Activated effector memory CD4-positive, alpha-beta T cell treated with anti-CD3 and anti-CD28 coated beads, Interleukin-2, amount 50 U/mL, for 16 hours (primary cell): ENCODE data around the gene SLC35F1.

Source experiments
- DNase-seq: peaks from one replicate; pipeline ENCODE4 v3.0.0-alpha.2; 2020

SLC35F1 gene

DNA sequence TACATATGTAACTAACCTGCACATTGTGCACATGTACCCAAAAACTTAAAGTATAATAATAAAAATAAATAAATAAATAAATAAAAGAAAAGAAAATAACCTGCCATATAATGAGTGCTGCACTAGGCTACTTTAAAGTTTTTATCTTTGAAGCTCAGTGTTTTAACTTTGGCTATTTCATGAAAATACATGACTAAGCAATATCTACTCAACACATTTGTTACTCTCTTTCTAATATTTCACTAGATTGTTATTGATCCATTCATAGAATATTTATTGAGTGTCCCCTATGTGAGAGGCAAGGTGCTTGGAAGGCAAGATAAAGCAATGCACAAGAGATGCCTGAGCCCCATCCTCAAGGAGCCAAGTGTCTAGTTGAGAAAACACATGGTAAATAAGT, 221.7 kb downstream of the SLC35F1 start:
- no peak for DNase-seq

DNA sequence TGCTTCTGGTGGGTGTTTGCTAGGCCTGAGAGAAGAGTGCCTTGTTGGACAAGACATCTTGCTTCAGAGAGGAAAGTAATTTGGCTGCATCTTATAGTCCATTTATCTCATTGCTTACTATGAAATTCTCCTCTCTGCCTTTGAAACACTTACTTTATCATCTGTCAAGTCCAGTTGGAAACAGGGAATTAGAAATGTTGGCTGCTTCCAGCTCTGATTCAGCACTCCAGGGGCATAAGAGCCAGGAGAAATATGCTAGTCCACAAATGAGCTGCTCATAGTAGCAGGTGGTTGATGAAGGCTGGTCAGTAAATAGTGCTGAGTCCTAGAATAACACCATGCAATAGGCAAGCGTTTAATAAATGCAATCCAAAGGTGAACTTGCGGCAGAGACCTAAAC, 227.1 kb downstream of the SLC35F1 start:
- no peak for DNase-seq

DNA sequence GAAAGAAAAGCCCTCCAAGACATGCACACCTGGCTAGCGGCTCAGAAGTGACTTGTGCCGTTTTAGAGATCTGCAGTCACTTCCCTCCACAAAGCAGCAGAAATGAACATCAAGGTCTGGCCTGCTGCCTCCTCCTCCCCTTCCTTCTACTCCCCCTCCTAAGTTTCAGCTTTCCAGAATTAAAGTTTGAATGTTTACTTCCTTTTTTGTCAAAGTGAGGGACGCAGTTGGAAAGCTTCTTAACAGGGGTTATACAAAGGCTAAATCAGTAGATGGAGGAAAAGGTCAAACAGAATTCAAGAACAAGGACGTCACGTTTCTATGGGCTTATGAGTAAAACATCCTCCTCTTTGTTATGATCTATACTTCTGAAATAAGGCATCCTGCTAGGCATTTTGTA, 227.7 kb downstream of the SLC35F1 start:
- DNase-seq = no peak

DNA sequence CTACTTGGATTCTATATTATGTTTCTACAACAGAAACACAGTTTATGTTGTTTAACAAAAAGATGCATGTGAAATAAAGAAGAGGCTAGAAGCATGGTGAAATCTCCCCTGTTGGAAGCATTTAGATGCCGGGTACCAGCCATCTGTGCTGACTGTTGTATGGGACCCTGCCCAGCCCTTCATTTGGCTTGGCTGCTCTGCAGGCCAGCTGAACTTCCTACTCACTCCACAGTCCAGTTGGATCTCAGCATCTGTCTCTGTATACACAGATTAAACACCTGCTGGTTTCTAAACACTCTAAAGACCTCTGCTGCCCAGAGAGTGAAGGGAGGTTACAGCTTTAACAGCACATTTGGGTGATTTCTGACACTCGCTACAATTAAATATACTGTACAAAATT, 228.3 kb downstream of the SLC35F1 start:
- no peak for DNase-seq

DNA sequence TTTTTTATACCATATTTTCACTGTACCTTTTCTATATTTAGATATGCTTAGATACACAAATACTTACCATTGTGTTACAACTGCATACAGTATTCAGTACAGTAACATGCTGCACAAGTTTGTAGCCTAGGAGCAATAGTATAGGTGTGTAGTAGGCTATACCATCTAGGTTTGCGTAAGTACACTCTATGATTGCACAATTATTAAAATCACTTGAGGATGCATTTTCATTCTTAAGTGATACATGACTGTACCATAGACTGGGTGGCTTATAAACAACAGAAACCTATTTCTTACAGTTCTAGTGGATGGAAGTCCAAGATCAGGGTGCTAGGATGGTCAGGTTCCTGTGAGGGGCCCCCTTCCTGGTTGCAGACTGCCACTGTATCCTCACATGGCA, 234.1 kb downstream of the SLC35F1 start:
- no peak for DNase-seq

DNA sequence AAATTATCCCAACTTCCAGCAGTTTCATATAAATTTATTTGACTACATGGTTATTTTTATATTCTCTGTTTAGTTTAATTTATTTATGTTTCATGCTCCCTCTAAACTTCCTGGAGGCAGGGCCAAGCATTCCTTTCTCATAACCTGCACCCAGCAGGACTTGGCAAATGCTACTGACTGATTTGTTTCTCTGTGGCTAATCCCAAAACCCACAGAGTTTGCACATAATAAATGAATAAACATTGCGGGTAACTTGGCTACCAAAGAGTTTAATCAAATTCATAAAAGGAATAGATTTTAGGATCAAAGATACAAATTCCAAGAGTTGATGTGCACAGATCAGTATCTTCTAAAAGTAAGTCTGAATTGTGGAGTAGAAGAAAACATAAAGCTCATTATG, 239.5 kb downstream of the SLC35F1 start:
- DNase-seq = no peak

DNA sequence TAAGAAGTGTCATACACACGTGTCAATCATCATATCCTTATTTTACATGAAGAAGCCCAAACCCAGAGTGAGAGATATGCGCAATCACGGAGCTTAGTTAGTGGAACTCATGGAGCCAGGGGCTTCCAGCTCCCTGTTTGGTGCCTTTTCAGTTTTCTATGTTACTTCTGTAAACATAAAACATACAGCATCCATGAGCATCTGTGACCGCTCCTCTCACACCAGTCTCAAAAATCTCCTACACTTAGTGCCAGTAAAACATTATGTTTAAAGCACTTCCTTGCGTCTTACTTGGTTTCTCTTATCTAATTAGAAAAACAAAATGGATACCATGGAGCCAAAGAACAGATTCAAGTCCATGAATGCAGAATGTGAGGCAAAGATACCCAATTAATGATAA, 240.4 kb downstream of the SLC35F1 start:
- no peak for DNase-seq

DNA sequence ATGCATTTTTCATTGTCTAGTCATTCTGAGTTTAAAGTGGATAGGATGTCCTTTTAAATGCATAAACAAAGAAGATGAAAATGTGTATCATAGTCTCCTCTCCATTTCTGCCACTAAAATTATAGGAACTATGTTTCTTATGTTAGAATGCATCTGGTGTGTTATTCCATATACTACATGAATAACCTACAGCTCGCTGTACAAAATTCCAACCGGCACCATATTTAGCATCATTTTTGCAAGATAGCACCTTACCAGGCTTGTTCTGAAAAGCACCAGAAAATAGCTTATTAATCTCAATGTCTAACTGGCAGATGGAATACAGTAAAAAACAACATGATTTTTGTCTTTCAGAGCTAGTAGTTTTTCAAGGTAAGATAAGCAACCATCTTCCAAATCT, 241.5 kb downstream of the SLC35F1 start:
- no peak for DNase-seq

DNA sequence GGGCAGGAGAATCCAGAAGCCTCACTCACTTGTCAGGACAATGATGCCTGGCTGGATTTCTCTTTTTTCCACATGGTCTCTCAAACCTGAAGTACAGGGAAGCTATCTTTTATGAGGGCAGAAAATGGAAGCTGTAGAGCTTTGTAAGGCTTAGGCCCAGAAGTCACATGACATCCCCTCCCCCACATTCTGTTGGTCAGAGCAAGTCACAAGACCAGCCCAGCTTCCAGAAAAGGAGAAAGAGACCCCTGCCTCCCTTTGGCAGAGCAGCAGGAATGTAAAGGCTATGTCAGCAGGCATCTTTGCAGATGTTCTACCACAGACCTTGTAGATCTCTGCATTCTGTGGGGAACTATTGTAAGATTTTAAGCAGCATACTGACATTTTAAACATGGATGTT, 245.5 kb downstream of the SLC35F1 start:
- DNase-seq = no peak

DNA sequence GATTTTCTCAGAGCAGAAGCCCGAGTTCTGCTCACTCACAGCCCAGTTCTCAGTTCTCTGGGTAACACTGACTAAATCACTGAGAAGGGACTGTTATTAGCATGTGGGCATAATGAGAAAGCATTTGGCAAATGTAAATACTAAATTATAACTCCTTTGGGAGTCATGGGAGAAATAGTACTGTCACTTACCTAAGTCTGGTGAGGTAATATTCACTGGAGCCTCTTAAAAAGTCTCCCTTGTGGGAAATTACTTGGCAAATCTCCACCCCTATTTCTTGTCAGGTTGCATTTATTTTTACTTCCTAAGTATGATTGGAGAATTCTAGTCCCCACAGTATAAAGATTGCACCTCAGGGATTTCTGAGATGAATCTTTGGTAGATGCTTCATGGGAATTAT, 254.3 kb downstream of the SLC35F1 start:
- DNase-seq = no peak

DNA sequence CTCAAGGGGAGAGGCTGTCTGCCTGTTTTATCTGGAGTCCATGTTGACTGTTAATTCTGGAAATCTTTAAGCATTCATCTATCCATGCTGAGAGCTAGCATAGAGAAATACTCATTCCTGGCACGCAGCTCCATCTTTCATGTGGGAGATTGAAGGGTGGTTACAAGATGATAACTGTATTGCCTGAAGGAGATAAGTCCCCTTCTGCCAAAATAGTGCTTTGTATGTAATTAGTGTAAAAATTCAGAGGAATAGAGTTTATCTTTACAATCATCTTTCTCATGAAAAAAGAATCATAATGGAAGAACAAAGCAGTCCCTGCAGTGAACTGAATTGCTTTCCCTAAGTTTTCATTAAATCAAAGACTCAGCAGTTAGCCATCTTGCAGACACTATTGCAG, 256.5 kb downstream of the SLC35F1 start:
- DNase-seq = no peak

DNA sequence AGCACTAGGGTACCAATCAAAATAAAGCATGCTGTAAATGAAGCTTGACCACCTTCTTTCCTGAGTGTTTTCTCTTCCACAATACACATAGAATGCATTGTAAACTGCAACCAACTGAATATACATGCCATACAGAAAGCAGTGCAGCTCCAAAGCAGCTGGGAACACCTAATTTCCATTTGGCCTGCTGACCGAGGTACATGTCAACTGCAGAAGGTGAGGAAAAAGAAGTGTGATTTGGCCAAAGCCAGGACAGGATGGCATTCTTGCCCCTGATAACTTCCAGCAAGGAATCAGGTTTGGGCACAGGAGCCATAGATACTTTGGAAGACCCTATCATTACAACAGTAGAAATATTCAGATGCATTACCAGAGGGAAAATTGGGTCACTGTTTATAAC, 258.4 kb downstream of the SLC35F1 start:
- no peak for DNase-seq

DNA sequence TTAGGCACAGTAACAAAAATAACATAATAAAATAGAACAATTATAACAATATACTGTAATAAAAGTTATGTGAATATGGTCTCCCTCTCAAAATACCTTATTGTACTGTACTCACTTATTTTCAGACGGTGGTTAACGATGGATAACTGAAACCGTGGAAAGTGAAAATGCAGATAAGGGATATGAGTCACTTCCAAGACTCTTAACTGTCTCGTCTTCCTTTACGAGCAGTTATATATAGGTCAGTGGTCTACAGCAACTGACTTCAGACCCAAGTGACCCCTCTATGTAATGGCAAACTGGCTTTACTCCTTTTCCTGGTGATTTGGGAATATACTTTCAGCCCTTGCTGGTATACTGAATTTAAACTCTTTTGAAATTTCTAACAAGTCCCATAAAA, 261.4 kb downstream of the SLC35F1 start:
- no peak for DNase-seq

DNA sequence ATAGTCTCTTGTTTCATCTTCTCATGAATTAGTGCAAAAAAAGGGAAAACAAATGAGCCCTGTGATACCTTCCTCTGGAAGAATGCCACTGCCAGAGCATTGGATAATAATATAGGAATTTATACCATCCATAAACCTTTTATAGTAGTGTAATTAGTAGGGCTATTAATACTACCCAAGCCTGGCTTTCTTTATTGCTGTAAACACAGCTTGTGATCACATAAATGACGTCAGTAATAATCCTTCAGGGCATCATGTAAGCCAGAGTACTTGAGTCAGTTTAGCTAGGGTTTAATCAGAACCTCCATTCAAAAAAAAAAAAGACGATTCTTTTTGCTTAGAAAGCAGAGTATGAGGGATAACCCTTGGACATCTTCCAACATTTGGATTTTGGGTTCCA, 264.8 kb downstream of the SLC35F1 start:
- DNase-seq = no peak

DNA sequence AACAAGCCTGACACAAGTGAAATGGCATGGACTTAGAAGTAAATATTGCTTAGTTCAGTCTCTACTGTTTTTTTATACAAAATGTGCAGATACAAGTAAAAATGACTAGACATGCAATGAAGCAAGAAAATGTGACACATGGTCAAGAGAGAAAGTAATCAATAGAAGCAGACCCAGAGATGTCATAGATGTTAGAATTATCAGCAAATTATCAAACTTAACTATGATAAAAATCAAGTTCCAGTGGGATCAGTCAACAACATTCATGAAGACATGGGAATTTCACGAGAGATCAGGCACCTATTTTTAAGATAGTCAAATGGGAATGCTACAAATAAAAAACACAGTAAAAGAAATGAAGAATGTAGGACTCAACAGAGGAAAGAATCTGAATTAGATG, 267.0 kb downstream of the SLC35F1 start:
- DNase-seq = no peak

DNA sequence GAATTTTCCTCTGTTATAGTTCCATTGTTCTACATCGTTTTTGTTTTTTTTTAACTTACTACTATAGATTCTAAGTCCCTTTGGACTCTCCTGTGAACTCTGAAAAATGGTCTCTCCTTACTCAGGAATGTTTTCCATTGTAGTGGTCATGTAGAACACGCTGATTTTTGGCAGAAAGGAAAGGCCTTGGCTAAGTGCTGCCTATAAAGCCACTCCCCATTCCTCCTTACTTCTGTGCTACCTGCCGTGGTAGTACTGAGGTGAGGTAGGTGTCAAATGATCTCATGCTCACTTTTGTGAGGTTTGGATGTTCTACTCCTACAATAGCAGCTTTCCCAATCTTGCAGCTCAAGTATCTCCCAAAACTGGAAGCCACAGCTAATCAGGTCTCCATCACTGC, 270.7 kb downstream of the SLC35F1 start:
- no peak for DNase-seq

DNA sequence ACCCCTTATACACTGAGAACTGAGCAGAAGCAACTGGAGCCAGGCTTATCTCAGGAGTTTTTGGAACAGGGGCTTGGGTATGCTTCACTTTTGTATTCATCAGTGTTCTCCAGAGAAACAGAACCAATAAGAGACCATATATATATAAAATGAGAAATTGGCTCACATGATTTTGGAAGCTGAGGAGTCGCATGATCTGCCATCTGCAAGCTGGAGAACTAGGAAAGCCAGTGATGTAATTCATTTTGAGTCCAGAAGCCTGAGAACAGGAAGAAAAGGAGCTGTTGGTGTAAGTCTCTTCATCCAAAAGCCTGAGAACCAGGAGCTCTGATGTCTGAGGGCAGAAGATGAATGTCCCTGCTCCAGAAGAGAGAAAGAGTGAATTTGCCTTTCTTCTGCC, 272.0 kb downstream of the SLC35F1 start:
- DNase-seq = no peak

DNA sequence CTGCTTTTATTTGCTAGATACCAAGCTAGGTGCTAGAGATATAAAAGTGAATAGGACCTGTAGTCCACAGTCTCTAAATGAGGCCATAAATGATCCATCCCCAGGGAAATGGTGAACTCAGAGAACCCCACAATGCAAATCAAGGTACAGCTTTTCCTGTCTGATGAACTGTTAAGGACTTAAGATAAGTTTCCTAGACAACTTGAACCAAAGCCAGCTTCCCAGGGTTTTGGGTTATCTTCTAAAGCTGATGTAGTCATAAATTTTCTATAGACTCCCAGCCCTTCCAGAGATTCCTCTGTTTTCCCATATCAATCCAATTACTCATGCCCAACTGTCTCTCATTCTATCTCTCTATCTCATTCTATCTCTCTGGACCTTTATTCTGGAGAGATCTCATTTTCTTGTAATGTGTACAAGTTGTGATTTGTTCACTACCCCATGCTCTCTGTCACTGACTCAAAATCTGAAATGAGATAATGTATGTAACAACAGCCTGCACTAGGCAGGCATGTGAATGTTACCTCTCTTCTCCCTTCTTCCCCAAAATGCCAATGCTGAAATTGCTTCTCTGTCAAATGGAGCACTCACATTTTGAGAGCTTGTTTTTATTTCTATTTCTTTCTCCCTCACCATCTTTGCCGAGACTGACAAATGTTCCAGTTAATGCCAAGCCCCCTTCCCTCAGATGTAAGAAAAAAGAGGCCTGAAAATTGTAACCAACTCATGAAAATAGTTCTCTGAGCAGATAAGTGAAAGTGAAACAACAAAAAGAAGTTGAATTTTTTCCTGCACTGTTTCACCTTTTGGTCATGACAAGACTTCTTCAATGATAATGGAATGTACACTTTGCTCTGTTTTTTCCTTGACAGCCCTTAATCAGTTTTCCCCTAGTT, 279.9 kb downstream of the SLC35F1 start:
- no peak for DNase-seq

DNA sequence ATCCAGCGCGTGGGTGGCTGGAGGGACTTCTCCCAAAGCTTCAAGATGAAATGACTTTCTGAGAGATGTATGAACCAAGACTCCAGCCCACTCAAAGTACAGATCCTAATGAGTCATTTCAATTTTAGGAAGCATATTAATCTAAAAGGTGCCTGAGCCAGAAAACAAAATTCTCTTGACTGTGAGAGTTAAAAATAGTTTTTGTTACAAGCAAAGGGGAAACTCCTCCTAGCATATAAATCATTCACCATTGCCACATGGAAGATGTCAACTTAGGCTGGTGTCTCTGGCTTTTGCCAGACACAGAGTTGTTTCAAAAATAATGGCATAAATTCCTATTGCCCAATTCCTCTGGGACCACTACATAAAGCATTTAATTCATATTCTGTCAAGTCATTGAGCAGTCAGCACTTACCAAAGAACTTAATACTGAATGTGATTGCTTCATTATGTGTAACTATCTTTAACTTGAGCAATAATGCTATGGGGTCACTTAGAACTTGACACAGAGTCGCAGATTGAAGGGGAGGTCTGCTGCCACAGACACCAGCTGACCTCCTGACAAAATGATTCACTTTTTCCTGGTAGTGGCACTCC, 280.6 kb downstream of the SLC35F1 start:
- DNase-seq = no peak

DNA sequence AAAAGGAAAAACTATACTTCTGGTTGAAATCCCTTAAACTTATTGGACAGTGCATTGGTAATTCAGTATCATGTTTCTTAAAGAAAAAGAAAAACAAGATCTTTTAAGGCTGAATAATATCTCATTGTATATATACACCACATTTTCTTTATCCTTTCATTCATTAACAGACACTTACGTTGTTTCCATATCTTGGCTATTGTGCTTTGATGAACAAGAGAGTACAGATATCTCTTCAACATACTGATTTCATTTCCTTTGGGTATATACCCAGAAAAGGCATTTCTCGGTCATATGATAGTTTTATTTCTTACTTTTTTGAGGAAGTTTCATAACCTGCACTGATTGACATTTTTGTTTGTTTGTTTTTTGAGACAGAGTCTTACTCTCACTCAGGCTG, 281.5 kb downstream of the SLC35F1 start:
- DNase-seq = no peak

DNA sequence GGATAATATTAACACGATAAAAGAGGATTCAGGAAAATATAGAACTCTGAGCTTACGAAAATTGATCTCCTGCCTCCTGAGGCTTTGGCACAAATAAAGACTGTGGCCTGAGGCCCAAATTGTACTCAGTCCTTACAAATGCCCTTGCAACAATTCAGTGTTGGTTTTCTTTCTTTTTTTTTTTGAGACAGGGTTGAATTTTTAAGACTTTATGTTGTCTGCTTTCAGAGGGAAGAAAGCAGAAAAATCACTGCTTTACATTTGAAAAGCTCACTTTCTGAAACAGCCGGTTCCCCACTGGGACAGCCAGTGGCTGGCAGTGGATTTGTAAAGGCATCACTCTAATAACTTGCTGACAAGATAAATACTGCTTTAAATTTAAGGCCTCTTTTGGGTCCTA, 290.5 kb downstream of the SLC35F1 start:
- no peak for DNase-seq

DNA sequence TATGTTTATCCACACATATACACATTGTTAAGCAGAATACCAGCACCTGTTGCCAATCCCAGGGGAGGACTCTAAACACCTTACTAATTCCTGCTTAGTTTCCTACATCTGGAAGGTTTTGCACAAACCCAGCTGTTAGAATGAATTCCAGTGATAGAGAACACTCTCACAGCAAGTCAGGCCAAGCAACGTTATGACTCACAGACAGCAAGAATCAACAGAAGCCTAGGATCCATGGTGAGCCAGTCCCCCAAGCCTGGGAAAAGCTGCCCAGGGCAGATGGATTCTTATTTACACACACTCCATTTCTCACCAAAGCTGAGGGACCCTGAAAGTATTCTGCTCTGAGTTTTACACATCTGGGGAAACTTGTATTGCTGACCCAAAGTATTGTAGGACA, 291.7 kb downstream of the SLC35F1 start:
- DNase-seq = no peak

DNA sequence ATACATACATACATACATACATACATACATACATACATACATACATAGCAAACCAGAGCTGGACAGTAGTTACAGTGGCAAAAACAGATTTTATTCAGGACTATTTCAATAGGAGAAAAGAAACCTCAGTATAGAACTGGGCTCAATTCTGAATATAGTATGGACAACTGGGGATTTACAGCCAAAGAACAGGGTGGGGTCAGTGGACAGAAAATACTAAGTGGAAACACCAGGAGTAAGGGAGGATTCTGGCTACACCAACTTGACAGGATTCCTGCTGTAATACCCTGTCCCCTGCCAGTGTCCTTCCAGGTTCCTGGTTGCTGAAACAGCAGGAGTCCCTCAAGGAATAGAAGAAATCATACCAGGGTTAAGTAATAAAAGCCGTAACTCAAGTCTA, 293.1 kb downstream of the SLC35F1 start:
- no peak for DNase-seq

DNA sequence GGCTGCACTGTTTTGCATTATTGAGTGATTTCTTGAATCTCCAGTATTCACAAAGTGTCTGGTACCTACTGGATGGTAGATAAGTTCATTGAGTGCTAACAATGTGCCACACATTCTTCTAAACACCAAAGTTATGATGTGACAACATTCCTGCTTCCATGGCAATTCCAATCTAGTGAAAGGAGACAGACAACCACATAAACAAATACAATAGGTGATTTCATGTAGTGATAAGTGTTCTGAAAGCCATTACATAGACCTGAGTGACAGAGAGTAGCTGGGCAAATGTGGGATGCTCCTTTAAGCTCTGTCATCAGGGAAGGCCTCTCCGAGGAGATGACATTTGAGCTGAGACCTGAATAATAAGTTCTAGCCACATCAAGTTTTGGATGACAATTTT, 295.5 kb downstream of the SLC35F1 start:
- DNase-seq = no peak

DNA sequence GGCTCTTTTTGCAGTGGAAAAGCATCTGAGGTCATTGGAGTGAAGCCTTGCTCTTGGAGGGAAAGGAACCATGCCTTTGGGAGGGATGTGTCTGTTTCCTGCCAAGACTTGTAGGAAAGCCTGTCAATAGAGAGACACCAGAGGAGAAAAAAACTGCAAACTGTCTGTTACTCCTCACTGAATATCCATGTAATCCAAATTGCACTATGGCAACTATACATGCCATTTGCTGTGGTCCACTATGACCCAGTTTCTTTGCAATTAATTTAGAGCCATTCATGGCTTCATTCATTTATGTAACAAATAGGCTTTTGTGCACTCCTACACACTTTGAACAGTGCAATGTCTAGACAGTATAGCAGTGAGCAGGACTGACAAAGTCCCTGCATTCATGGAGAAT, 296.5 kb downstream of the SLC35F1 start:
- no peak for DNase-seq
